Measurements from ENCODE around the gene DOK3.

The DOK3 gene

GRCh38 chr5:177500685-177501522 lies 8.7 kb downstream of the DOK3 start:
- no peak overlapping the region for H3K27ac ChIP-seq (replicated peaks)
- H3K27me3 ChIP-seq (ENCODE audit: insufficient read depth, poor library complexity, severe bottlenecking): no peaks in the 10 kb centered on the region
- TF ChIP-seq POLR2AphosphoS5 (IDR thresholded peaks at IDR 0.05; ENCODE audit: low read depth) (peak; percentile 73), GABPA (IDR thresholded peaks at IDR 0.05; ENCODE audit: low read depth) (no peak), CTCF (IDR thresholded peaks at IDR 0.05; ENCODE audit: insufficient read depth, low read length) (peak; percentile 85)
- peak in 1 of 2 experiments; percentile 89 for DNase-seq (ENCODE audit: low read depth in 1 of 2, low spot score in 1 of 2)
- H3K4me3 ChIP-seq (replicated peaks; ENCODE audit: insufficient read depth, low read length): no peak overlapping the region

GRCh38 chr5:177499842-177500241 lies 9.8 kb downstream of the DOK3 start:
- H3K4me3 ChIP-seq (replicated peaks; ENCODE audit: insufficient read depth, low read length): no peak overlapping the region
- no peak for DNase-seq (ENCODE audit: low read depth in 1 of 2, low spot score in 1 of 2)
- no peak for TF ChIP-seq CTCF (IDR thresholded peaks at IDR 0.05; ENCODE audit: insufficient read depth, low read length)
- no peak for TF ChIP-seq SPI1 (IDR thresholded peaks at IDR 0.05; ENCODE audit: borderline replicate concordance, low read depth)
- TF ChIP-seq POLR2AphosphoS5 (IDR thresholded peaks at IDR 0.05; ENCODE audit: low read depth): no peak
- TF ChIP-seq GABPA (IDR thresholded peaks at IDR 0.05; ENCODE audit: low read depth): no peak
- TF ChIP-seq REST (IDR thresholded peaks at IDR 0.05; ENCODE audit: insufficient replicate concordance, low read depth): no peak
- H3K27ac ChIP-seq (replicated peaks): no peak overlapping the region
- H3K27me3 ChIP-seq (ENCODE audit: insufficient read depth, poor library complexity, severe bottlenecking): no peaks in the 10 kb centered on the region

GRCh38 chr5:177498013-177498787 lies 11.4 kb downstream of the DOK3 start:
- no peaks in the 10 kb centered on the region for H3K27me3 ChIP-seq (ENCODE audit: insufficient read depth, poor library complexity, severe bottlenecking)
- H3K4me3 ChIP-seq (replicated peaks; ENCODE audit: insufficient read depth, low read length): peak overlapping the region; percentile 33
- no peak for DNase-seq (ENCODE audit: low read depth in 1 of 2, low spot score in 1 of 2)
- no peak for TF ChIP-seq GABPA (IDR thresholded peaks at IDR 0.05; ENCODE audit: low read depth)
- TF ChIP-seq POLR2AphosphoS5 (IDR thresholded peaks at IDR 0.05; ENCODE audit: low read depth): no peak
- no peak for TF ChIP-seq CTCF (IDR thresholded peaks at IDR 0.05; ENCODE audit: insufficient read depth, low read length)
- no peak for TF ChIP-seq SPI1 (IDR thresholded peaks at IDR 0.05; ENCODE audit: borderline replicate concordance, low read depth)
- no peak for TF ChIP-seq REST (IDR thresholded peaks at IDR 0.05; ENCODE audit: insufficient replicate concordance, low read depth)
- peak overlapping the region; percentile 25; the same call in 1 of the 2 replicates for H3K27ac ChIP-seq (replicated peaks)
